ENCODE measurements around the gene SPOPL. TPM values are rescaled to one million over a fixed set of nuclear protein-coding genes. Genes with fewer than 3 reads are reported as not detected.

SPOPL gene
- 34.8 TPM for total RNA-seq

DNA sequence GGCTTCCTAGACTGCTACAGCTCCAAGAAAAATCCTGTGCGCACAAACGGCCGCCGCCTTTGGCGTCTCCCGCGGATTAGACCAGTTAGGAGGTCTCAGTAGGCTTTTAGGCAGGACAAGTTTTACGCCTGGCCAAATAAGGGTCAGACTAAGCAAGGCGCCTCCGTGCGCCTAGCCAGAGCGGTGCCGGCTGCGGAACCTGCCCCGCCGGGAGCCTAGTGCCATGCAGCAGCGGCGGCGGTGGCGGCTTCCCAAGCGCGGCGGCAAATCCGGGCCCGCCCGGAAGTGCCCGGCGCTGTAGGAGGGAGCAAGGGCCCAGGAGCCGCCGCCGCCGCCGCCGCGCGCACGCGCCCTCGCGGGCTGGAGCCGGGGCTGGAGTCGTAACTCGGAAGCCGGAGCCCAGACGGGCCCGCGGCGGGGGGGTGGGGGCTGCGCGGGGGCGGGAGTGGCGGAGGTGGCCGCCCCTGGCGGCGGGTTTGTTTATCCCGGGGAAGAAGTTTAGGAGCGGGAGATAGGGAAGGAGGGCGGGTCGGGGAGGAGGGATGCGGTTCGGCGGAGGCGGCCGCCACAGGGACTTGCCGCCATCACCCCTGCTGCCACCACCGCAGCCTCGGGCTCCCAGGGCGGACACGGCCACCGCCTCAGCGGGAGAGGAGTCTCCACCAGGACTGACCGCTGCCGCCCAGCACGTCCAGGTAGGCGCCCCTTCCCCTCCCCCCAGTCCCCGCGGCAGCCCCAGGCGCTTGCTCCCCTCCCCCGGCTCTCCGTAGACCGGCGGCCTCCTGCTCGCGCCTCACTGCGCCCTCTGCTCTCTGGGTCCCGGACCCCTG, at the start of gene SPOPL:
TSS of gene SPOPL (plus strand) at position 346 of the 830 bp plus-strand sequence. CDS start 48,447 bp downstream, outside the sequence.

Measured in camera-type eye (tissue), 1 donor.